ENCODE data around the gene REC114.
"Not testable (repeated sequence)": the region's sequence is repeated elsewhere in the genome, so short reads cannot be mapped to it uniquely, and the experiment has no call there.

The REC114 gene

GRCh38 chr15:73442968-73443367 is at the start of gene REC114:
Gene REC114 (plus strand): TSS chr15:73443164. CDS start chr15:73443186, 22 bp downstream.
- no peak for DNase-seq

DNA sequence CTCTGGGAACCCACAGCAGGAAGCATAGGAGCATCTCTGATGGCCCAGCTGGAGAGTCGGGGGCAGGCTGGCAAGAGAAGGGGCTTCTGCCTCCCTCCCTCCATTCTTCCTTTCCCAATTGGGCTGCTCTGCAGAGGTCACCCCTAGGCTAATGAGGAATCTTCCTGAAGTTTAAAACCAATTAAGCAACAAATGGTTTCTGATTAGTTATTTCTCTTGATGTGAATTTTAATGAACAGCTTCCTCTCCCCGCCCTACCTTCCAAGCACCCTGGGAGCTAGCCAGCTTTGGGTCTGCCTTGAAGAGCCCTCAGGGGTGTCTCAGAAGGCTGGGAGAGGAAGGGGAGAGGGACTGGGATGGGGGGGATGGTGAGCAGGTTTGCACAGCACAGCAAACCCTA is 49.6 kb upstream of the REC114 start:
- DNase-seq: no peak

DNA sequence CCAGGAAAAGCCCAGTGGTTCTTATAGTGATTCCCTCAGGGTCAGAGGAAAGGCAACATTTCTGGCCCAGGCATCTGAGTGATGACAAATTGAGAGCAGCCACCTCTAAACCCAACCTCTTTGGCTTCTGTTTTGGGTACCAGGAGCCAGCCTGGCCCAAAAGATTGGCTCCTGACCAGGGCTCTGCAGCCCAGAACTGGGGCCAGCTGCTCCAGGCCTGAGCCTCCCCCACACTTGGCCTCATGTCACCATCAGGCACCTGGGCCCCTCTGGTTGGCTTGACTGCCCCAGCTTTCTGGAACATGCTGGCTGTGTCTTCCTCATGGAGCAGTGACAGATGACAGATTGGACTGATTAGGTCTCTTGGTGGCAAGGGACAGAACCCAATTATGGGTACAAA is 48.2 kb upstream of the REC114 start:
- no peak for DNase-seq

- no peak for DNase-seq
Measured at GRCh38 chr15:73395671-73396070, 47.3 kb upstream of the REC114 start.

DNA sequence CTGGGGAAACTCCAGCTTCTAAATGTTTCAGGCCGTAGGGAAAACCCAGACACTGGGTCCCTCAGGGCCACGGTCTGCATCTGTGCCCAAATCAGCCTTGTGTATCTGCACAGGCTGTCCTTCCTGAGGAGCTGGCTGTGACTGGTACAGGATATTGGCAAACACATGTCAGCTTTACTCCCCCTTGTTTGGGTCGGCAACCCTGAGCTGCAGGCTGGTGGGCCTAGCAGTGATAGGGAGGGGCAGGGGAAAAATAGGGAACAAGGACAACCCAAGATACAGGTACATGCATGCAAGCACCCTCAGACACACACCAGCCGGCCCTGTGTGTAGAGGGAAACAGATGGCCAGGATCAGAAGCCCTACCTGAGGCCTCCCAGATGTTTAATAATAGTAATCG is 45.5 kb upstream of the REC114 start:
- DNase-seq: no peak

DNA sequence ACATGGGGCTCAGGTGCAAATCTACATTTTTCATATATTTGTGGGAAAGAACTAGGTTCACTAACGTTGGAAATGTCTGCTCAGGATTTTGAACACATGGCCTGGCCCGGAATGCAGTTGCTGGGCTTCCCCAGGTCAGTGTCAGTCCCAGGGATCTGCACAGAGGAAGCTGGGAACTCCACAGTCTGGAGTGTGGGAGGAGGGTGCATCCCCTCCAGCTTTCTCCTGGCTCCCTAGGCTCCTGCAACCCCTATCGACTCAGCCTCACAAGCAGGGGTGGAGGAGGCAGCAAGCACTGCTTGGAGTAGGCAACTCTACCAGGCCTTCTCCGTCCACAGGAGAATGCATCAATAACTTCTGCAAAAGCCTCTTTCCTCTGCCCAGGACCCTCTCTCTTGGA is 44.1 kb upstream of the REC114 start:
- DNase-seq: no peak

DNA sequence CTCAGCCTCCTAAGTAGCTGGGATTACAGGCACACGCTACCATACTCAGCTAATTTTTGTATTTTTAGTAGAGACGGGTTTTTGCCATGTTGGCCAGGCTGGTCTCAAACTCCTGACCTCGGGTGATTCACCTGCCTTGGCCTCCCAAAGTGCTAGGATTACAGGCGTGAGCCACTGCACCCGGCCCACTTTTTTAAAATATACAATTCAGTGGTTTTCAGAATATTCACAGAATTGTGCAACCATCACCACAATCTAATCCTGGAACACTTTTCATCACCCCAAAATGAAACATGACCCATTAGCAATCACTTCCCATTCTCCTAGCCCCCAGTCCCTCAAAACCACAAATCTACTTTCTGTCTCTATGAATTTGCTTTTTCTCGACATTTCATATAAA is 42.7 kb upstream of the REC114 start:
- not testable (repeated sequence) for DNase-seq

GRCh38 chr15:73403171-73403570 is 39.8 kb upstream of the REC114 start:
- no peak for DNase-seq

- DNase-seq: no peak
Measured at GRCh38 chr15:73414876-73415275, 28.1 kb upstream of the REC114 start.

DNA sequence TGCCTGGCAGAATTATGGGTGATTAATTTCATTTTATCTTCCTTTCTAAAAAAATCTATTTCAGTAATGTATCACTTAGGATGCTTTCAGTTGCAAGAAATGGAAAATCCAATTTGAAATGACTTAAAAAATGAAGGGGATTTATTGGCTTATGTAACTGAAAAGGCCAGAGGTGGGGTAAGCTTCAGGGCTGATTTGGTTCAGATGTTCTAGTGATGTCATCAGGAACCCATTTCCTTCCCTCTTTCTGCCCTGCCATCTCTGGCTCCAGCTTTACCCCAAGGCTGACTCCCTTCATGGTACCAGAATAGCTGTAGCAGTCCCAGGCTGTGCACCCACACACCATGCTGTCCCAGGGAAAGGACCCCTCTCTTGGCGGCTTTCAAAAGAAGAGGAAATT is 18.5 kb upstream of the REC114 start:
- DNase-seq: no peak

DNA sequence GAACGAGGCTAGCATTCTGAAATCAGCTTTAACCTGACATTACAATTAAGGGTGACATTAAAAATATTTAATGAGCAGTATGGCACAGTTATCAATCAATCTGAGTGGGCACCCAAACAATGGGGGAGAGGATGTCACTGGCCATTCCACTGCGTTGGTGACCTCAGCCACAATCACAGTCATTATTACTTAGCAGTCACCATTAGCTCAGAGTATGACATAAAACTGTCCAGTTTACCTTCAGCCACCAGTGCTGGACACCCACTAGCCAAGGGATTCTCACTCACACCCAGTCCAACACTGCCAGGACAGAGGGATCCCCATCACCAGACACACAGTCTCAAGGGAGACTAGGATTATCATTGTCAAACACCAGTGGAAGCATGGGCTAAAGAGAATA is 17.5 kb upstream of the REC114 start:
- no peak for DNase-seq

DNA sequence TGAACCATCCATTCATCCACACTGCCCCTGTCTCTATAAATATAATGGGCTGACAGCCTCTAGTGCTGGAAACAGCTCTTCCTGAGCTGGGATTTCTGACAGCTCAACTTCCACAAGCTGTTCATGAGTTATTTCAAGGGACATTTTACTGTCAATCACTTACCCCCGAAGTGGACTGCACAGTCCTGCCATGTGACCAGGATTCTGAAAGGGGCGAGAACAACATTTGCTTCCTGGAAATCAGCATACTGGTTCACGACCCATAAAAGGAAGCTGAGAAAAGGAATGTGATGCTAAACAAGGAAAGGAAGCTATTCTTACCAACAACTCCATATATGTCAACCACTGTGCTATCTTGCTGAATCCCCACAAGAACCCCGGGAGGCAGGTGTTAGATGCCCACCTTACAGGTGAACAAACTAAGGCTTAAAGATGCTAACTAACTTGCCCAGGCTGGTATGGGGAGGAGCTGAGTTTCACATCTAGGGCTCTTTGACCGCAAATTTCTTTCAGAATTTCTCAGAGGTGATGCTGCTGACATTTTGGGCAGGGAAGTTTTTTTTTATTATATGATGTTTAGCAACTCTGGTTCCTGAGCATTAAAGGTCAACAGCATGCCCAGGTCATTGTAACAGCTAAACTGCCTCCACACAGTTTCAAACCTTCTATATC is 16.5 kb upstream of the REC114 start:
- DNase-seq: no peak

DNA sequence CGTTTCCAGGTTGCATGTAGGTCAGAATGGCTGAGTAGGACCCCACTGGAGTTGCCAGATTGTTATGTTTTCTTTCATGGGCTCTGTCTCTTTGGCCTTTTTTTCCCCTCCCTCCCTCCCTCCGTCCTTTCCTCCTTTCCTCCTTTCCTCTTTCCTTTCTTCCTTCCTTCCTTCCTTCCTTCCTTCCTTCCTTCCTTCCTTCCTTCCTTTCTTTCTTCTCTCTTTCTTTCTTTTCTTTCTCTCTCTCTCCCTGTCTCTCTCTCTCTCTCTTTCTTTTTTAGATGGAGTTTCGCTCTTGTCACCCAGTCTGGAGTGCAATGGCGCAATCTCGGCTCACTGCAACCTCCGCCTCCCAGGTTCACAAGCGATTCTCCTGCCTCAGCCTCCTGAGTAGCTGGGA is 11.6 kb upstream of the REC114 start:
- DNase-seq: not testable (repeated sequence)

DNA sequence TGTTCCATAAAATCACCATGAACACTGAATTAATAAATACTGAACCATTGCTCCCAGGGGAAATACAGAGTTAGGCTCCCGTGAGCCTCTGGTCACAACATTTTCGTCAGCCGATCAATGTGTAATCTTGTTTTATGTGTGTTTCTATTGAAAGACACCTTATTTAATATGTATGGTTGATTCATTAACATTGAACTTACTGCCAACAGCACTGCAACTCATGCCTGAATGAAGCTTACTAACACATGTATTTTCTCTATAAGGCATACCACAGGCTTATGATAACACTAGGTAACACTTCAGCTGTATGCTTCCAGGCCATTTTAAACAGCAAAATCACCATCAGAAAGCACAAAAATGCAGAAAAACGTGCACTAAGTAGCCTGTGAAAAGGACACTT is 9.1 kb upstream of the REC114 start:
- no peak for DNase-seq

DNA sequence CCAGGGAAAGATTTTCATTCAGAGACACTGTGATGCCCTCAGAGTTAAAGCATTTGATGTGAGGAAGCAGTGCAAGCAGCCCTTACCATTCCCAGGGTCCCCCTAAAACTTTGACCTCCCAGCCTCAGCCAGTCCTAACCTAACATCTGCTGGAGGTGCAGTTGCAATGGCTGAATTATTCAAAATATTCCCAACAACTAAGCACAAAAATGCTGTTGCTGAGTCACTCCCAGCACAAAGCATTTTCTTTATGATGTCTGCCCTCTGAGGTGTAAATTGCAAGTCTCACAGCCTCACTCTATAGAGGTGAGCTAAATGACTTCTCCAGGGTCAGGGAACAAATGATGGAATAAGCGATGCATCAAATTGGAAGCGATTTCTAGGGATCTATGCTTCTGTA is 6.4 kb upstream of the REC114 start:
- DNase-seq: no peak

DNA sequence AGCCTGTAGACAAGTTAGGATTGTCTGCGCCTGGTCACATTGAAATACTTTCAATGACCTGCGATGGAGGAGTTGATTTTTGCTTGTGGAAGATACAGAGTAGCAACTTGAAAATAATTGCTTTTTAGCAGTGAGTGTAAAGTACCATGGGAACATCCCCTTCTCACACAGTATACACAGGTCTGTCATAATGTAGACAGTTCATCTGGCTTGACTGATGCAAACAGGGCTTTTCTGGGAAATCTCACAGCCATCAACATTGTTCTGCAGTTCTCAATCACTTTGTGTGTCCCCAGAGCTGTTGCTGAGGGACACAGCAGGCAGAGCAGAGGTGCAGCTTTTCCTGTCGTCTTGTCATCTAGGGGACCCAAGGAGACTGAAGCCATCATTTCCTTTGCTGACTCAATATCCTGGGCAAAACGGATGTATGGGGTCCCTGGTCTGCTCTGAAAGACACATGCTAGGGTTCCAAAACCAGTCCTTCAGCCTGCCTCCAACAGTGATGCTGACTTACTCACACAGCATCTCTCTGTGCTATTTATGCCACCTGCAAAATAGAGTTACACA is 5.3 kb upstream of the REC114 start:
- no peak for DNase-seq

- DNase-seq: no peak
Measured at GRCh38 chr15:73438651-73439050, 4.3 kb upstream of the REC114 start.

DNA sequence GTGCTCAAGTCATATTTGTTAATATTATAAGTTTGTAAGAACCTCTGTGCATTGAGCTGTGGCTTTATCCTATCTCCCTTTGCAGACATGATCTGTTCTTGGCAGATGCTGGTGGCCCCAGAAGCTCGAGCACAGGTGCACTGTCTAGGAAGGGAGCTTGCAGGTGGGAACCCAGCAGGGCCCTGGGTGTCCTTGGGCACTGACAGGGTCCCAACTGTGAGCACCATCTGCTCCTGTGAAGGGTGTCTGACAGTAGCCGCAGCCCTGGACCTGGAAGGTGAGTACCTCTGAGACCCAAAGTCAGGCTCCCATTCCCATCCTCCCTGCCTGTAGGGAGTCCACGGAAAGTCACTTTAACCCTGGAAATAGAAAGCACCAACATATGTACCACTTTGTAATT is 2.4 kb upstream of the REC114 start:
- no peak for DNase-seq

GRCh38 chr15:73442421-73442820 is 543 bp upstream of the REC114 start:
- DNase-seq: no peak

DNA sequence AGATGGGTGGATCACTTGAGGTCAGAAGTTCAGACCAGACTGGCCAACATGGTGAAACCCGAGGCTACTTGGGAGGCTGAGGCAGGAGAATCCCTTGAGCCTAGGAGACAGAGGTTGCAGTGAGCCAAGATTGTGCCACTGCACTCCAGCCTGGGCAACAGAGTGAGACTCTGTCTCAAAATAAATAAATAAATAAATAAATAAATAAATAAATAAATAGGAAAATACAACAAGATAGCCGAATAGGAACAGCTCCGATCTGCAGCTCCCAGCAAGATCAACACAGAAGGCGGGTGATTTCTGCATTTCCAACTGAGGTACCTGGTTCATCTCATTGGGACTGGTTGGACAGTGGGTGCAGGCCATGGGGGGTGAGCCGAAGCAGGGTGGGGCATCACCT is 4.5 kb downstream of the REC114 start:
- not testable (repeated sequence) for DNase-seq

DNA sequence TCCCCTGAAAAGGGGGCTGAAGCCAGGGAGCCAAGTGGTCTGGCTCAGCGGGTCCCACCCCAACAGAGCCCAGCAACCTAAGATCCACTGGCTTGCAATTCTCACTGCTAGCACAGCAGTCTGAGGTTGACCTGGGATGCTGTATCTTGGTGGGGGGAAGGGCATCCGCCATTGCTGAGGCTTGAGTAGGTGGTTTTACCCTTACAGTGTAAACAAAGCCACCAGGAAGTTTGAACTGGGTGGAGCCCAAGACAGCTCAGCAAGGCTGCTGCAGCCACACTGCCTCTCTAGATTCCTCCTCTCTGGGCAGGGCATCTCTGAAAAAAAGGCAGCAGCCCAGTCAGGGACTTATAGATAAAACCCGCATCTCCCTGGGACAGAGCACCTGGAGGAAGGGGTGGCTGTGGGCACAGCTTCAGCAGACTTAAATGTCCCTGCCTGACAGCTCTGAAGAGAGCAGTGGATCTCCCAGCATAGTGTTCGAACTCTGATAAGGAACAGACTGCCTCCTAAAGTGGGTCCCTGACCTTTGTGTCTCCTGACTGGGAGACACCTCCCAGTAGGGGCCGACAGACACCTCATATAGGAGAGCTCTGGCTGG is 5.3 kb downstream of the REC114 start:
- DNase-seq: not testable (repeated sequence)

- DNase-seq: not testable (repeated sequence)
Measured at GRCh38 chr15:73449980-73450379, 7.0 kb downstream of the REC114 start.

- DNase-seq: no peak
Measured at GRCh38 chr15:73454096-73454495, 11.1 kb downstream of the REC114 start.

DNA sequence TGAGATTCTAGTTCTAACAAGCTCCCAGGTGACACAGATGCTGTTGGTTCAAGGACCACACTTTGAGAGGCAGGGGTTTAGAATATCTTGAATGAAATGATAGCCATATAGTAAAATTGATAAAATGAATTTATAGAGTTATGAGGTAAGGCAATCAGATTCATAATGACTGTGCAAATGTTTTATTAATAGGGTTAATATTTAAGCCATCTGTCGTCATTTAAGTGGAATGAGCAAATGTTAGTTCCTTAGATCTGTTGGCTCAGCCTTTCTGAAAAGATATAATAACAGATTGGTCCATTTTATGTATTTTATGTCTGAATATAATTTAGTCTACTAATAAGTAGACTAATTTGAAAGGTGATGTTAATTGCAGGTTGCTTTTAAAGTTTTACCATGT is 12.9 kb downstream of the REC114 start:
- no peak for DNase-seq

DNA sequence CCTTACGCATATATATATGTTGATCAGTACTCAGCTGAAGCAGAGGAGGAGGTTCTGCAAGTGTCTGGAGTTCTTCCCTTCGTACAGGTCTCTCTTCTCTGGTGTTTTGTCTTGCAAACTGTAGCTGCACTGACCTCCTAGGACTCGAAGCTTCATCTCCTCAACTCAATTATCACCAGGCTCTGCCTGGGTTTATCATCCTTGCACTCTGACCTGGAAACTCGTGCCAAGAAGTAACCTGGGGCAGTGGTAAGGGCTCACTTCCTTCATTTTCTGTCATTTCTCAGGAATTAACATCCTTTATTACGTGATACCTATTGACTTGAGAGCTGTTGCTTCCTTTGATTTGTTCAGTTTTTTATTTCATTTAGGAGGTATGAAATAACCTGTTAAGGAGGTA is 14.4 kb downstream of the REC114 start:
- no peak for DNase-seq

All from activated CD4-positive, alpha-beta T cell treated with anti-CD3 and anti-CD28 coated beads, Interleukin-2, amount 50 U/mL, for 1 hour (primary cell).